Body of pancreas (tissue), 4 donors: ENCODE data around the gene SLC26A9. TPM values are rescaled to one million over a fixed set of nuclear protein-coding genes. Genes with fewer than 3 reads are reported as not detected.
A peak's percentile ranks its signal among the peaks of the same experiment; 100 is the strongest.

Experiments
- ATAC-seq: fragments of 150-250 bp; one replicate; pipeline ENCODE4 v1.9.1; 2016
- DNase-seq, 4 donors: peaks; one replicate each; pipeline ENCODE4 v3.0.0-alpha.2; 2019
- H3K27ac ChIP-seq, 4 donors: fragments of 200-600 bp; sonication (generic); 1 replicate in 3 of 4; 2 replicates in 1 of 4; pipeline versions ENCODE4 v1.5.1 to v1.6.1; 2016 to 2019; ENCODE audit warnings: mild to moderate bottlenecking in 1 of 4, mixed read lengths in 1 of 4, moderate library complexity in 1 of 4
- H3K27me3 ChIP-seq, 2 donors: fragments of 200-600 bp; sonication (generic); one replicate each; pipeline ENCODE4 v1.6.0; 2016; ENCODE audit warnings: mild to moderate bottlenecking in 1 of 2
- H3K36me3 ChIP-seq, 2 donors: fragments of 200-600 bp; sonication (generic); replicated peaks in 1 of 2; 2 replicates each; pipeline ENCODE4 v1.5.1; 2016; ENCODE audit warnings: low read depth in 2 of 2; ENCODE audit not compliant: insufficient read depth in 1 of 2
- H3K4me1 ChIP-seq: fragments of 200-600 bp; sonication (generic); one replicate; pipeline ENCODE4 v1.6.0; 2016
- H3K4me3 ChIP-seq, 2 donors: fragments of 200-600 bp; sonication (generic); 1 replicate in 1 of 2; 2 replicates in 1 of 2; pipeline ENCODE4 v1.5.1; 2016 to 2019
- H3K9me3 ChIP-seq, 3 donors: fragments of 200-600 bp; sonication (generic); 1 replicate in 2 of 3; 2 replicates in 1 of 3; pipeline ENCODE4 v1.5.1; 2016
- POLR2A ChIP-seq, 3 donors: fragments of 450-650 bp; IDR thresholded peaks; one replicate each; pipeline ENCODE4 v1.6.1; 2016; ENCODE audit warnings: antibody characterized with exemption in 3 of 3, mild to moderate bottlenecking in 2 of 3
- WGBS, 2 donors: methylation state at CpG; one replicate each; pipeline ENCODE4 v1.1.5; 2017; 5-methylcytosine and 5-hydroxymethylcytosine counted together
- intact Hi-C: fragments of 100-400 bp; cut with DNase I; formaldehyde crosslinking; loops from one replicate; pipeline ENCODE4 v1.15.1; 2023
- total RNA-seq, 2 donors: library from RNA; depleted of rRNA; stranded (reverse); fragments of >200 nt; gene quantifications; one replicate each; pipeline ENCODE4 v1.1.0, GENCODE V29; 2016
- TF ChIP-seq, protein P1 (sequence below), 7 experiments: fragments of 450-650 bp in 4 of 7; fragments of 200-600 bp in 3 of 7; sonication (generic) in 3 of 7; IDR thresholded peaks; one replicate each; pipeline ENCODE4 v1.5.1; 2016 to 2019; ENCODE audit warnings: antibody characterized with exemption in 7 of 7

SLC26A9 gene
- total RNA-seq, 2 donors from 2014 or later: 0.78 to 1.6 TPM

DNA sequence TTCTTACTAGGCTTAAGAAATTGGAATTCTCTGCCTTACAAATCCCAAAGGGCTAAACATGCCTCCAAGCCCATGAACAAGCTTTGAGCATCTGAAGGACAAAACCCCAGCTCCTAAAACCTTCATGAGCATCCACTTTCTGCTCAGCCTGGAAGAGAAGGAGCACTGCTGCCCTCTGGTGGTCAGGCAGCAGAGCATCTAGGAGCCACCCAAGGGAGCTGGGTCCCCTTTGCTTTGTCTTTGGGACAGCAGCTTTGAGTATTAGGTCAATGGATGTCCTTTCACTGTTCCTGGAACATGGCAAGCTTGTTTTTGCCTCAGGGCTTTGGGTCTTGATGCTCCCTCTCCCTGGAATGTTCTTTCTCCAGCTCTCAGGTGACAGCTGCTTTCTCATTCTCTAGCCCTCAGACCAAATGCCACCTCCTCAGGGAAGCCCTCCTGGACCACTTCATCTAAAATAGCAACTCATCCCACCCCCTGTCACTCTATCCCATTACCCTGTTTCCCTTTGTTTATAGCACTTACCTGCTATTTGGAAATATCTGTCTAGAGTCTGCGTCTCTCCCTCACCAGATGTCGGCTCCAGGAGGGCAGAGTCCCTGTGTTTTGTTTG lies 34.3 kb upstream of the SLC26A9 start:
- H3K27me3 ChIP-seq: no peaks in the 10 kb centered on the region
- intact Hi-C loops: loop anchor here (5.0 to 10.0 kb wide), 3 partner anchors 55 to 313 kb away; no protein-coding TSS in a partner anchor
- no peaks in the 10 kb centered on the region for H3K36me3 ChIP-seq
- no peak overlapping the region for H3K27ac ChIP-seq
- H3K4me3 ChIP-seq: no peak overlapping the region
- no peaks in the 10 kb centered on the region for H3K9me3 ChIP-seq
- peaks cover 11% of the 10 kb centered on the region for H3K4me1 ChIP-seq
- 77 to 94% methylated on average over 2 of the region's 2 CpGs for WGBS, 2 donors
- TF ChIP-seq, protein P1, sequence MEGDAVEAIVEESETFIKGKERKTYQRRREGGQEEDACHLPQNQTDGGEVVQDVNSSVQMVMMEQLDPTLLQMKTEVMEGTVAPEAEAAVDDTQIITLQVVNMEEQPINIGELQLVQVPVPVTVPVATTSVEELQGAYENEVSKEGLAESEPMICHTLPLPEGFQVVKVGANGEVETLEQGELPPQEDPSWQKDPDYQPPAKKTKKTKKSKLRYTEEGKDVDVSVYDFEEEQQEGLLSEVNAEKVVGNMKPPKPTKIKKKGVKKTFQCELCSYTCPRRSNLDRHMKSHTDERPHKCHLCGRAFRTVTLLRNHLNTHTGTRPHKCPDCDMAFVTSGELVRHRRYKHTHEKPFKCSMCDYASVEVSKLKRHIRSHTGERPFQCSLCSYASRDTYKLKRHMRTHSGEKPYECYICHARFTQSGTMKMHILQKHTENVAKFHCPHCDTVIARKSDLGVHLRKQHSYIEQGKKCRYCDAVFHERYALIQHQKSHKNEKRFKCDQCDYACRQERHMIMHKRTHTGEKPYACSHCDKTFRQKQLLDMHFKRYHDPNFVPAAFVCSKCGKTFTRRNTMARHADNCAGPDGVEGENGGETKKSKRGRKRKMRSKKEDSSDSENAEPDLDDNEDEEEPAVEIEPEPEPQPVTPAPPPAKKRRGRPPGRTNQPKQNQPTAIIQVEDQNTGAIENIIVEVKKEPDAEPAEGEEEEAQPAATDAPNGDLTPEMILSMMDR (IDR thresholded peaks at IDR 0.05): peak; percentile 90 to 96 (median 94)
- TF ChIP-seq POLR2A (IDR thresholded peaks at IDR 0.05): no peak
- DNase-seq (peak; percentile 75 to 76 (median 76)), ATAC-seq (peak; percentile 85)

DNA sequence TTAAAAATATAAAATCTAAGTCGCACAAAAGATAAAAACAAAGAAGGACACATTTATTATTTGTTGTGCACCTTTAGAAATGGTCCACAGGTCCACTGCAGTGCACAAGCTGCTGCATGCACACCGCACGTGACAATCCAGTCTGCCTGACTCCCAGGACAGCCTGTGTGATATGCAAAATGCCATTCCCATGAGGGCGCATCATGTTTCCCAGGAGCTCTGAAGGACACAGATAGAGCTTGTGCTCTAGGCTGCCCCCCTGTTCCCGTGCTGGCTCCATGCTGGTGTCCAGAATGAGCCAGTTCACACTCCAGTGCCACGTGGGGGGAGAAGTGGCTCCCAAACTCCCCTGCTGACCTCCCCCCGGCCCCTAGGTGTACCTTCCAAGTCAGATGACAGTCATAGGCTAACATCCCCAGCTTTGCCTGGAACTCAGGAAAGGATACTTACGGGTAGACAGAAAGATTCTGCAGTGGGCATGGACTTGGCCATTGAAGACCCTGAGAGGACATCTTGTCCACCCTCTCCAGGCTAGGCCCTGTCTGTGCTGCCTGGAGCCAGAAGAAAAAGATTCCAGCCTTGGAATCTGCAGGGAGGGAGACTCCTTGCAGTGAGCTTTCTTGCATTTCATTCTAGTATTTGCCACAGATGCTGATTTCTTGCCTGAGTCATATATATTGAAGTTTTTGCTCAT lies 33.6 kb upstream of the SLC26A9 start:
- peak overlapping the region in 2 of 4 donors; percentile 7 to 40 for H3K27ac ChIP-seq
- H3K36me3 ChIP-seq: no peaks in the 10 kb centered on the region
- no peaks in the 10 kb centered on the region for H3K27me3 ChIP-seq
- H3K4me1 ChIP-seq: peaks cover 11% of the 10 kb centered on the region
- peak in 3 of 4 donors; percentile 46 to 56 (median 46) for DNase-seq
- ATAC-seq: peak; percentile 52
- H3K9me3 ChIP-seq: no peaks in the 10 kb centered on the region
- intact Hi-C loops: loop anchor here (5.0 to 10.0 kb wide), 3 partner anchors 55 to 312 kb away; no protein-coding TSS in a partner anchor
- H3K4me3 ChIP-seq: no peak overlapping the region
- 37 to 42% methylated on average over 8 of the region's 8 CpGs for WGBS, 2 donors
- TF ChIP-seq, protein P1 (IDR thresholded peaks at IDR 0.05): no peak
- no peak for TF ChIP-seq POLR2A (IDR thresholded peaks at IDR 0.05)

GRCh38 chr1:205976036-205976435 lies 32.8 kb upstream of the SLC26A9 start:
- 76 to 87% methylated on average over 4 of the region's 4 CpGs for WGBS, 2 donors
- TF ChIP-seq POLR2A (IDR thresholded peaks at IDR 0.05): no peak
- TF ChIP-seq, protein P1 (IDR thresholded peaks at IDR 0.05): no peak
- Histone ChIP-seq H3K4me3 (no peak overlapping the region), H3K36me3 (no peaks in the 10 kb centered on the region), H3K9me3 (no peaks in the 10 kb centered on the region), H3K4me1 (peaks cover 15% of the 10 kb centered on the region), H3K27ac (no peak overlapping the region), H3K27me3 (no peaks in the 10 kb centered on the region)
- ATAC-seq (no peak), DNase-seq (no peak)
- intact Hi-C loops: loop anchor here (5.0 to 10.0 kb wide), 3 partner anchors 54 to 311 kb away; no protein-coding TSS in a partner anchor

GRCh38 chr1:205975387-205975998 lies 32.2 kb upstream of the SLC26A9 start:
- 73 to 74% methylated on average over 12 to 15 of the region's 15 CpGs for WGBS, 2 donors
- no peak for DNase-seq
- Histone ChIP-seq H3K4me1 (peaks cover 19% of the 10 kb centered on the region), H3K27ac (no peak overlapping the region), H3K36me3 (no peaks in the 10 kb centered on the region), H3K4me3 (no peak overlapping the region), H3K9me3 (no peaks in the 10 kb centered on the region), H3K27me3 (no peaks in the 10 kb centered on the region)
- intact Hi-C loops: loop anchor here (5.0 to 10.0 kb wide), 3 partner anchors 53 to 311 kb away; no protein-coding TSS in a partner anchor
- TF ChIP-seq, protein P1 (IDR thresholded peaks at IDR 0.05): no peak
- TF ChIP-seq POLR2A (IDR thresholded peaks at IDR 0.05): no peak
- no peak for ATAC-seq
